Spinal cord (tissue), 10 donors: Measurements from ENCODE around the gene AP5Z1. TPM values are rescaled to one million over a fixed set of nuclear protein-coding genes. Genes with fewer than 3 reads are reported as not detected.

ENCODE experiments used
- DNase-seq, 6 donors: peaks; one replicate each; pipeline versions ENCODE4 v3.0.0 to v3.0.0-alpha.2; 2013 to 2015; ENCODE audit warnings: low spot score in 6 of 6, low read depth in 4 of 6
- H3K27ac ChIP-seq: one replicate; pipeline ENCODE4 v1.5.1; 2013; ENCODE audit warnings: low read depth, low read length, control low read depth
- H3K27me3 ChIP-seq: one replicate; pipeline ENCODE4 v1.6.1; 2013; ENCODE audit warnings: low read length; ENCODE audit not compliant: control insufficient read depth, insufficient read depth
- H3K36me3 ChIP-seq: one replicate; pipeline ENCODE4 v1.6.1; 2013; ENCODE audit warnings: low read length; ENCODE audit not compliant: control insufficient read depth, insufficient read depth
- H3K4me1 ChIP-seq: one replicate; pipeline ENCODE4 v1.6.1; 2013; ENCODE audit warnings: low read length; ENCODE audit not compliant: control insufficient read depth, insufficient read depth
- H3K4me3 ChIP-seq: one replicate; pipeline ENCODE4 v1.5.1; 2013; ENCODE audit warnings: low read depth, low read length, control low read depth
- H3K9me3 ChIP-seq: one replicate; pipeline ENCODE4 v1.6.1; 2013; ENCODE audit warnings: low read length; ENCODE audit not compliant: control insufficient read depth, insufficient read depth
- WGBS: methylation state at CpG from one replicate; pipeline ENCODE4 v1.1.5; 2013; ENCODE audit warnings: missing lambda C conversion rate; ENCODE audit not compliant: insufficient coverage; 5-methylcytosine and 5-hydroxymethylcytosine counted together
- polyA plus RNA-seq, 2 donors: library from polyadenylated mRNA; unstranded; fragments of 120-200 nt; gene quantifications; one replicate each; pipeline ENCODE4 v1.2.1, GENCODE V29; 2013; ENCODE audit not compliant: insufficient read length in 2 of 2
- total RNA-seq, 2 donors: library from RNA; depleted of rRNA in 1 of 2; stranded (reverse); fragments of 120-200 nt in 1 of 2; fragments of >200 nt in 1 of 2; gene quantifications; one replicate each; pipeline versions ENCODE4 v1.2.3 to v1.2.4, GENCODE V29; 2013 to 2014
- donor health status: healthy.

Gene AP5Z1
- total and polyA plus RNA-seq, 4 donors, result 11.5 to 40.0 (median 24.2) TPM

GRCh38 chr7:4763794-4764185 is 11.6 kb upstream of the AP5Z1 start:
- H3K36me3 ChIP-seq, result peaks cover 95% of the 10 kb centered on the region
- H3K4me3 ChIP-seq, result no peak overlapping the region
- no peaks in the 10 kb centered on the region for H3K9me3 ChIP-seq
- DNase-seq, result no peak
- WGBS, result 95% methylated on average over 16 of the region's 21 CpGs
- H3K27me3 ChIP-seq, result no peaks in the 10 kb centered on the region
- no peaks in the 10 kb centered on the region for H3K4me1 ChIP-seq
- H3K27ac ChIP-seq, result no peak overlapping the region

- DNase-seq, result no peak
- H3K4me3 ChIP-seq, result no peak overlapping the region
- no peaks in the 10 kb centered on the region for H3K4me1 ChIP-seq
- 94% methylated on average over 30 of the region's 35 CpGs for WGBS
- H3K27ac ChIP-seq, result no peak overlapping the region
- H3K27me3 ChIP-seq, result no peaks in the 10 kb centered on the region
- no peaks in the 10 kb centered on the region for H3K9me3 ChIP-seq
- peaks cover 94% of the 10 kb centered on the region for H3K36me3 ChIP-seq
Measured at GRCh38 chr7:4764402-4765007, 10.9 kb upstream of the AP5Z1 start.

GRCh38 chr7:4765776-4766490 is 9.5 kb upstream of the AP5Z1 start:
- Histone ChIP-seq H3K4me1 (no peaks in the 10 kb centered on the region), H3K27ac (no peak overlapping the region), H3K36me3 (peaks cover 85% of the 10 kb centered on the region), H3K4me3 (no peak overlapping the region), H3K9me3 (no peaks in the 10 kb centered on the region), H3K27me3 (no peaks in the 10 kb centered on the region)
- DNase-seq, result no peak
- WGBS, result 79% methylated on average over 23 of the region's 23 CpGs

- Histone ChIP-seq H3K4me1 (no peaks in the 10 kb centered on the region), H3K4me3 (no peak overlapping the region), H3K36me3 (peaks cover 84% of the 10 kb centered on the region), H3K9me3 (no peaks in the 10 kb centered on the region), H3K27ac (no peak overlapping the region), H3K27me3 (no peaks in the 10 kb centered on the region)
- WGBS, result 91% methylated on average over 21 of the region's 37 CpGs
- no peak for DNase-seq
Measured at GRCh38 chr7:4766666-4767519, 8.5 kb upstream of the AP5Z1 start.

- no peaks in the 10 kb centered on the region for H3K4me1 ChIP-seq
- no peaks in the 10 kb centered on the region for H3K27me3 ChIP-seq
- no peak overlapping the region for H3K4me3 ChIP-seq
- H3K9me3 ChIP-seq, result no peaks in the 10 kb centered on the region
- no peak overlapping the region for H3K27ac ChIP-seq
- no peak for DNase-seq
- peaks cover 72% of the 10 kb centered on the region for H3K36me3 ChIP-seq
- WGBS, result 93% methylated on average over 18 of the region's 27 CpGs
Measured at GRCh38 chr7:4768597-4769569, 6.5 kb upstream of the AP5Z1 start.

- no peak overlapping the region for H3K4me3 ChIP-seq
- 38% methylated on average over 7 of the region's 7 CpGs for WGBS
- H3K9me3 ChIP-seq, result no peaks in the 10 kb centered on the region
- peaks cover 63% of the 10 kb centered on the region for H3K36me3 ChIP-seq
- H3K27ac ChIP-seq, result no peak overlapping the region
- peaks cover 4% of the 10 kb centered on the region for H3K4me1 ChIP-seq
- no peaks in the 10 kb centered on the region for H3K27me3 ChIP-seq
- peak in 1 of 6 donors; percentile 9 for DNase-seq
Measured at GRCh38 chr7:4769761-4770160, 5.7 kb upstream of the AP5Z1 start.

GRCh38 chr7:4770886-4771285 is 4.5 kb upstream of the AP5Z1 start:
- peaks cover 52% of the 10 kb centered on the region for H3K36me3 ChIP-seq
- no peaks in the 10 kb centered on the region for H3K9me3 ChIP-seq
- no peak overlapping the region for H3K27ac ChIP-seq
- H3K4me3 ChIP-seq, result no peak overlapping the region
- 90% methylated on average over 1 of the region's 9 CpGs for WGBS
- no peak for DNase-seq
- H3K27me3 ChIP-seq, result no peaks in the 10 kb centered on the region
- H3K4me1 ChIP-seq, result peaks cover 9% of the 10 kb centered on the region

- H3K27me3 ChIP-seq, result no peaks in the 10 kb centered on the region
- peaks cover 44% of the 10 kb centered on the region for H3K36me3 ChIP-seq
- H3K4me1 ChIP-seq, result peaks cover 17% of the 10 kb centered on the region
- no peak for DNase-seq
- H3K27ac ChIP-seq, result no peak overlapping the region
- WGBS, result 87% methylated on average over 7 of the region's 9 CpGs
- H3K4me3 ChIP-seq, result no peak overlapping the region
- no peaks in the 10 kb centered on the region for H3K9me3 ChIP-seq
Measured at GRCh38 chr7:4771737-4772136, 3.7 kb upstream of the AP5Z1 start.

- H3K9me3 ChIP-seq, result no peaks in the 10 kb centered on the region
- no peak for DNase-seq
- H3K4me1 ChIP-seq, result peaks cover 18% of the 10 kb centered on the region
- H3K36me3 ChIP-seq, result peaks cover 39% of the 10 kb centered on the region
- H3K27ac ChIP-seq, result no peak overlapping the region
- WGBS, result 91% methylated on average over 6 of the region's 6 CpGs
- no peaks in the 10 kb centered on the region for H3K27me3 ChIP-seq
- no peak overlapping the region for H3K4me3 ChIP-seq
Measured at GRCh38 chr7:4772306-4772705, 3.1 kb upstream of the AP5Z1 start.
